Measurements from ENCODE around the gene PPP6R1. TPM values are rescaled to one million over a fixed set of nuclear protein-coding genes. Genes with fewer than 3 reads are reported as not detected.
A peak's percentile ranks its signal among the peaks of the same experiment; 100 is the strongest.

PPP6R1 gene
- total RNA-seq, 1 experiment from 2014 or later = 96.7 TPM

DNA sequence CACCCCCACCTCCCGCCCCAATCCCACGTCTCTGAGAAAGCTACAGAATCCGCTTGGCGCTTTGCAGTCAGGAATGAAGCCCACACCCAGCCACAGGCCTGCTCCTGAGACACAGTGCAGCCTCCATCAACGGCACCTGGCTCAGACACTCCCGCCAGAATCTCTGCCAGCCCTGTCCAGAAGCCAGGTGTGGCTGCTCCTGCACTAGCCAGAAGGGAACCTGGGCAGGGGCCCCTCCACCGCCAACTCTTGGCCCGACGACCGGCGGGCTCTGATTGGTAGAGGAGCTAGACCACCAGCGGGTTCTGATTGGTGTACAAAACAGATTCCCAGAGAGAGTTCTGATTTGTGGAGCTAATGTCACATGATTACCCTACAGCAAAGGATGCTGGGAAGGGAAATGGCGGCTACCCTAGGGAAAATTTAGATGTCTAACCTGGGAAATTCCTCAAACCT, 2.9 kb upstream of the PPP6R1 start:
- ChIA-PET RAD21 (ENCODE audit: low non-redundant PET in 1 of 2, low total read pairs in 2 of 2, uncharacterized antibody in 2 of 2, unreplicated experiment in 2 of 2) (no interaction called here), POLR2A (no interaction called here)

DNA sequence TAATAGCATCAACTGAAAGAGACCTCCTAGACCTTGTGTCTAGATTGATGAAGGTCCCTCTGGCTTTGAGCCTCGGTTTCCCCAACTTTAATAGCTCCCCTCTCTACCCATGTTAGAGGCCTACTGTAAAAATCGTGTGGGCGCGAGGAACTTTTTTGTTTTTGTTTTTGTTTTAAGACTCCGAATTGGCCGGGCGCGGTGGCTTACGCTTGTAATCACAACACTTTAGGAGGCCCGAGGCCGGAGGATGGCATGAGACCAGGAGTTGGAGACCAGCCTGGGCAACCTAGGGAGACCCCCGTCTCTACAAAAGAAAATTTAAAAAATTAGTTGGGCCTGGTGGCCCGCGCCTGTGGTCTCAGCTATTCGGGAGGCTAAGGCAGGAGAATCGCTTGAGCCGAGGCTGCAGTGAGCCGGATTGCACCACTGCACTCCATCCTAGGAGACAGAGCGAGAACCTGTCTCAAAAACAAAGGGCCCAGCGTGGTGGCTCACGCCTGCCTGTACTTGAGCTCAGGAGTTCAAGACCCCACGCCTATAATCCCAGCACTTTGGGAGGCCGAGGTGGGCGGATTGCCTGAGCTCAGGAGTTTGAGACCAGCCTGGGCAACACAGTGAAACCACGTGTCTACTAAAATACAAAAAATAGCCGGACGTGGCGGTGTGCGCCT, 858 bp upstream of the PPP6R1 start:
- CTCF ChIA-PET = interaction anchor here (0.7 to 1.9 kb wide), 5 partner anchors 14 to 244 kb away, joined by 3 to 8 read pairs (median 3); partner anchors contain the start of gene DNAAF3
- peak overlapping the region; percentile 68 to 96 for H3K4me3 ChIP-seq (replicated peaks in 1 of 2; ENCODE audit: low read depth in 1 of 2, low read length in 2 of 2)
- no peak overlapping the region for H2AFZ ChIP-seq (ENCODE audit: low read depth, low read length, poor library complexity, severe bottlenecking)
- TF ChIP-seq ZNF274 (IDR thresholded peaks at IDR 0.05; ENCODE audit: low read depth, low read length) (no peak), SP1 (IDR thresholded peaks at IDR 0.05; ENCODE audit: low read depth) (no peak), CEBPB (IDR thresholded peaks at IDR 0.05; ENCODE audit: low read depth) (0 out of 2 replicates have a peak, but pooled peaks have one; percentile 2), POLR2A (IDR thresholded peaks at IDR 0.05; ENCODE audit: borderline replicate concordance, extremely low read depth, insufficient read depth, insufficient read length) (no peak), SIN3A (IDR thresholded peaks at IDR 0.05; ENCODE audit: low read depth) (no peak), ZFX (IDR thresholded peaks at IDR 0.05) (peak; percentile 28; the same call in 1 of the 2 replicates)
- TF ChIP-seq, protein P1, sequence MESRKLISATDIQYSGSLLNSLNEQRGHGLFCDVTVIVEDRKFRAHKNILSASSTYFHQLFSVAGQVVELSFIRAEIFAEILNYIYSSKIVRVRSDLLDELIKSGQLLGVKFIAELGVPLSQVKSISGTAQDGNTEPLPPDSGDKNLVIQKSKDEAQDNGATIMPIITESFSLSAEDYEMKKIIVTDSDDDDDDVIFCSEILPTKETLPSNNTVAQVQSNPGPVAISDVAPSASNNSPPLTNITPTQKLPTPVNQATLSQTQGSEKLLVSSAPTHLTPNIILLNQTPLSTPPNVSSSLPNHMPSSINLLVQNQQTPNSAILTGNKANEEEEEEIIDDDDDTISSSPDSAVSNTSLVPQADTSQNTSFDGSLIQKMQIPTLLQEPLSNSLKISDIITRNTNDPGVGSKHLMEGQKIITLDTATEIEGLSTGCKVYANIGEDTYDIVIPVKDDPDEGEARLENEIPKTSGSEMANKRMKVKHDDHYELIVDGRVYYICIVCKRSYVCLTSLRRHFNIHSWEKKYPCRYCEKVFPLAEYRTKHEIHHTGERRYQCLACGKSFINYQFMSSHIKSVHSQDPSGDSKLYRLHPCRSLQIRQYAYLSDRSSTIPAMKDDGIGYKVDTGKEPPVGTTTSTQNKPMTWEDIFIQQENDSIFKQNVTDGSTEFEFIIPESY (IDR thresholded peaks at IDR 0.05; ENCODE audit: extremely low read depth, insufficient replicate concordance, low read length) = no peak
- TF ChIP-seq, protein P2, sequence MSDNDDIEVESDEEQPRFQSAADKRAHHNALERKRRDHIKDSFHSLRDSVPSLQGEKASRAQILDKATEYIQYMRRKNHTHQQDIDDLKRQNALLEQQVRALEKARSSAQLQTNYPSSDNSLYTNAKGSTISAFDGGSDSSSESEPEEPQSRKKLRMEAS (IDR thresholded peaks at IDR 0.05) = peak; percentile 5; the same call in 1 of the 2 replicates
- TF ChIP-seq, protein P3, sequence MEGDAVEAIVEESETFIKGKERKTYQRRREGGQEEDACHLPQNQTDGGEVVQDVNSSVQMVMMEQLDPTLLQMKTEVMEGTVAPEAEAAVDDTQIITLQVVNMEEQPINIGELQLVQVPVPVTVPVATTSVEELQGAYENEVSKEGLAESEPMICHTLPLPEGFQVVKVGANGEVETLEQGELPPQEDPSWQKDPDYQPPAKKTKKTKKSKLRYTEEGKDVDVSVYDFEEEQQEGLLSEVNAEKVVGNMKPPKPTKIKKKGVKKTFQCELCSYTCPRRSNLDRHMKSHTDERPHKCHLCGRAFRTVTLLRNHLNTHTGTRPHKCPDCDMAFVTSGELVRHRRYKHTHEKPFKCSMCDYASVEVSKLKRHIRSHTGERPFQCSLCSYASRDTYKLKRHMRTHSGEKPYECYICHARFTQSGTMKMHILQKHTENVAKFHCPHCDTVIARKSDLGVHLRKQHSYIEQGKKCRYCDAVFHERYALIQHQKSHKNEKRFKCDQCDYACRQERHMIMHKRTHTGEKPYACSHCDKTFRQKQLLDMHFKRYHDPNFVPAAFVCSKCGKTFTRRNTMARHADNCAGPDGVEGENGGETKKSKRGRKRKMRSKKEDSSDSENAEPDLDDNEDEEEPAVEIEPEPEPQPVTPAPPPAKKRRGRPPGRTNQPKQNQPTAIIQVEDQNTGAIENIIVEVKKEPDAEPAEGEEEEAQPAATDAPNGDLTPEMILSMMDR (IDR thresholded peaks at IDR 0.05 in 2 of 3, conservative IDR thresholded peaks at IDR 0.05 in 1 of 3; ENCODE audit: borderline replicate concordance in 1 of 3, insufficient read depth in 1 of 3, low read depth in 2 of 3, low read length in 2 of 3) = no peak
- TF ChIP-seq, protein P4, sequence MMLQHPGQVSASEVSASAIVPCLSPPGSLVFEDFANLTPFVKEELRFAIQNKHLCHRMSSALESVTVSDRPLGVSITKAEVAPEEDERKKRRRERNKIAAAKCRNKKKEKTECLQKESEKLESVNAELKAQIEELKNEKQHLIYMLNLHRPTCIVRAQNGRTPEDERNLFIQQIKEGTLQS (IDR thresholded peaks at IDR 0.05) = no peak
- intact Hi-C loops (cut with micrococcal nuclease) = loop anchor here (1.0 to 5.0 kb wide), 3 partner anchors 43 to 92 kb away; partner anchors contain the start of gene DNAAF3
- peak overlapping the region; percentile 98 for H3K4me2 ChIP-seq (ENCODE audit: low read length)
- peak overlapping the region; percentile 96 for H3K9ac ChIP-seq (ENCODE audit: low read length)
- peaks cover 0 to 13% of the 10 kb centered on the region in 2 experiments; a peak in 3 of 4 replicates for H3K36me3 ChIP-seq (ENCODE audit: control insufficient read depth in 1 of 2, insufficient read depth in 2 of 2, low read length in 2 of 2)
- H3K27me3 ChIP-seq (ENCODE audit: insufficient read depth, low read length) = no peaks in the 10 kb centered on the region
- H3K79me2 ChIP-seq (ENCODE audit: insufficient read depth, low read length) = peaks cover 41% of the 10 kb centered on the region
- DNase-seq (ENCODE audit: low read depth, low spot score) (no peak), ATAC-seq (no peak)
- no peaks in the 10 kb centered on the region for H3K9me3 ChIP-seq (ENCODE audit: control insufficient read depth in 1 of 2, insufficient read depth in 1 of 2, low read depth in 1 of 2, low read length in 2 of 2)
- peak overlapping the region; percentile 79 for H3K27ac ChIP-seq (ENCODE audit: low read depth, low read length)
- H3K4me1 ChIP-seq (ENCODE audit: control insufficient read depth in 1 of 2, insufficient read depth in 2 of 2, low read length in 2 of 2) = peaks cover 20 to 41% of the 10 kb centered on the region in 2 experiments
- no peaks in the 10 kb centered on the region for H3K9me2 ChIP-seq (ENCODE audit: insufficient read depth)
- H4K20me1 ChIP-seq (ENCODE audit: insufficient read depth) = no peaks in the 10 kb centered on the region
- POLR2A ChIA-PET = interaction anchor here (0.5 to 2.5 kb wide), 16 partner anchors 9 to 790 kb away, joined by 3 to 45 read pairs (median 4); partner anchors contain the start of genes DNAAF3, HSPBP1, KMT5C and PTPRH
- BruUV-seq (replicated peaks) = TSS peak; percentile 99
- RAD21 ChIA-PET (ENCODE audit: low non-redundant PET in 1 of 2, low total read pairs in 2 of 2, uncharacterized antibody in 2 of 2, unreplicated experiment in 2 of 2) = interaction anchor here (0.7 to 1.4 kb wide), 4 partner anchors 43 to 158 kb away, joined by 3 to 8 read pairs (median 4); partner anchors contain the start of gene TMEM238 (in 1 of the 2)

More for the DNA sequence above, 2.9 kb upstream of the PPP6R1 start:
- no peak for DNase-seq (ENCODE audit: low read depth, low spot score)
- intact Hi-C loops (cut with micrococcal nuclease) = no loop called here
- H3K79me2 ChIP-seq (ENCODE audit: insufficient read depth, low read length) = peaks cover 20% of the 10 kb centered on the region
- ATAC-seq = no peak
- H3K27me3 ChIP-seq (ENCODE audit: insufficient read depth, low read length) = no peaks in the 10 kb centered on the region
- no peak overlapping the region for H3K27ac ChIP-seq (ENCODE audit: low read depth, low read length)
- H3K9me2 ChIP-seq (ENCODE audit: insufficient read depth) = no peaks in the 10 kb centered on the region
- CTCF ChIA-PET = no interaction called here
- no peaks in the 10 kb centered on the region for H4K20me1 ChIP-seq (ENCODE audit: insufficient read depth)
- no peak overlapping the region for H3K4me2 ChIP-seq (ENCODE audit: low read length)
- no peak overlapping the region for H3K9ac ChIP-seq (ENCODE audit: low read length)
- no peaks in the 10 kb centered on the region for H3K9me3 ChIP-seq (ENCODE audit: control insufficient read depth in 1 of 2, insufficient read depth in 1 of 2, low read depth in 1 of 2, low read length in 2 of 2)
- BruUV-seq (replicated peaks) = no TSS peak
- TF ChIP-seq RAD21 (IDR thresholded peaks at IDR 0.05; ENCODE audit: low read depth) (no peak), YY1 (IDR thresholded peaks at IDR 0.05; ENCODE audit: extremely low read depth, insufficient replicate concordance, low read depth, low read length) (peak; percentile 37)
- H2AFZ ChIP-seq (ENCODE audit: low read depth, low read length, poor library complexity, severe bottlenecking) = no peak overlapping the region
- no peak overlapping the region for H3K4me3 ChIP-seq (replicated peaks in 1 of 2; ENCODE audit: low read depth in 1 of 2, low read length in 2 of 2)
- H3K4me1 ChIP-seq (ENCODE audit: control insufficient read depth in 1 of 2, insufficient read depth in 2 of 2, low read length in 2 of 2) = peaks cover 19 to 28% of the 10 kb centered on the region in 2 experiments
- H3K36me3 ChIP-seq (ENCODE audit: control insufficient read depth in 1 of 2, insufficient read depth in 2 of 2, low read length in 2 of 2) = peaks cover 0 to 4% of the 10 kb centered on the region in 2 experiments; a peak in 1 of 4 replicates
